Trophoblast cell (in vitro differentiated cells and primary cell): Measurements from ENCODE around the gene MAP7D2.

Source experiments
- DNase-seq, 2 donors: peaks; one replicate each; pipeline ENCODE4 v3.0.0-alpha.2; 2016
- H2AFZ ChIP-seq: 2 replicates; pipeline ENCODE4 v1.6.1; 2013; ENCODE audit warnings: low read length, moderate library complexity, mild to moderate bottlenecking; ENCODE audit not compliant: insufficient read depth, poor library complexity
- H2AK5ac ChIP-seq: 2 replicates; pipeline ENCODE4 v1.6.1; 2013; ENCODE audit warnings: mild to moderate bottlenecking, low read length
- H2BK120ac ChIP-seq: 2 replicates; pipeline ENCODE4 v1.6.1; 2013; ENCODE audit warnings: low read length, mild to moderate bottlenecking, moderate library complexity; ENCODE audit not compliant: insufficient read depth, poor library complexity
- H2BK12ac ChIP-seq: 2 replicates; pipeline ENCODE4 v1.6.1; 2013; ENCODE audit warnings: mild to moderate bottlenecking, low read length, moderate library complexity
- H2BK5ac ChIP-seq: 2 replicates; pipeline ENCODE4 v1.6.1; 2013; ENCODE audit warnings: low read length, low read depth, moderate library complexity, mild to moderate bottlenecking; ENCODE audit not compliant: poor library complexity
- H3K14ac ChIP-seq: 2 replicates; pipeline ENCODE4 v1.6.1; 2013; ENCODE audit warnings: mild to moderate bottlenecking, low read length
- H3K18ac ChIP-seq: 2 replicates; pipeline ENCODE4 v1.6.1; 2013; ENCODE audit warnings: mild to moderate bottlenecking, low read length
- H3K23ac ChIP-seq: 2 replicates; pipeline ENCODE4 v1.6.1; 2013; ENCODE audit warnings: low read length
- H3K27ac ChIP-seq: 2 replicates; pipeline ENCODE4 v1.5.1; 2013; ENCODE audit warnings: low read depth, mild to moderate bottlenecking, inconsistent platforms, low read length, moderate library complexity
- H3K27me3 ChIP-seq: 2 replicates; pipeline ENCODE4 v1.6.1; 2013; ENCODE audit warnings: inconsistent platforms, mild to moderate bottlenecking, low read length, moderate library complexity; ENCODE audit not compliant: insufficient read depth
- H3K36me3 ChIP-seq, 2 experiments: 1 replicate in 1 of 2; 2 replicates in 1 of 2; pipeline ENCODE4 v1.6.1; 2013; ENCODE audit warnings: low read length in 2 of 2, mild to moderate bottlenecking in 2 of 2, moderate library complexity in 1 of 2; ENCODE audit not compliant: insufficient read depth in 2 of 2, control insufficient read depth in 1 of 2
- H3K4ac ChIP-seq: 2 replicates; pipeline ENCODE4 v1.6.1; 2013; ENCODE audit warnings: low read depth, mild to moderate bottlenecking, low read length, moderate library complexity
- H3K4me1 ChIP-seq, 2 experiments: 1 replicate in 1 of 2; 2 replicates in 1 of 2; pipeline ENCODE4 v1.6.1; 2013; ENCODE audit warnings: low read length in 2 of 2, mild to moderate bottlenecking in 2 of 2, moderate library complexity in 1 of 2; ENCODE audit not compliant: insufficient read depth in 2 of 2, control insufficient read depth in 1 of 2
- H3K4me2 ChIP-seq: 2 replicates; pipeline ENCODE4 v1.6.1; 2013; ENCODE audit warnings: inconsistent platforms, mild to moderate bottlenecking, low read length, moderate library complexity
- H3K4me3 ChIP-seq: 2 replicates; pipeline ENCODE4 v1.5.1; 2013; ENCODE audit warnings: mild to moderate bottlenecking, low read depth, low read length, inconsistent platforms
- H3K79me1 ChIP-seq: one replicate; pipeline ENCODE4 v1.6.1; 2013; ENCODE audit warnings: low read length
- H3K79me2 ChIP-seq: 2 replicates; pipeline ENCODE4 v1.6.1; 2013; ENCODE audit warnings: low read length, mild to moderate bottlenecking; ENCODE audit not compliant: control insufficient read depth, insufficient read depth, poor library complexity
- H3K9ac ChIP-seq: 2 replicates; pipeline ENCODE4 v1.6.1; 2013; ENCODE audit warnings: mild to moderate bottlenecking, low read length
- H3K9me3 ChIP-seq: 2 replicates; pipeline ENCODE4 v1.6.1; 2013; ENCODE audit warnings: low read depth, mild to moderate bottlenecking, control low read depth, inconsistent platforms, low read length; ENCODE audit not compliant: insufficient read depth
- H4K12ac ChIP-seq: 2 replicates; pipeline ENCODE4 v1.6.1; 2013; ENCODE audit warnings: low read depth, mild to moderate bottlenecking, low read length, moderate library complexity
- H4K8ac ChIP-seq: 2 replicates; pipeline ENCODE4 v1.6.1; 2013; ENCODE audit warnings: low read depth, mild to moderate bottlenecking, low read length, moderate library complexity
- H4K91ac ChIP-seq: one replicate; pipeline ENCODE4 v1.6.1; 2013; ENCODE audit warnings: low read depth, mild to moderate bottlenecking, low read length, moderate library complexity
- WGBS: extraction: QIAGEN DNeasy Blood & Tissue Kit; methylation state at CpG from one replicate; pipeline ENCODE4 v1.1.7; 2013; ENCODE audit warnings: missing lambda C conversion rate; ENCODE audit not compliant: insufficient read length, insufficient coverage; ENCODE audit errors: extremely low coverage; 5-methylcytosine and 5-hydroxymethylcytosine counted together

MAP7D2 gene

DNA sequence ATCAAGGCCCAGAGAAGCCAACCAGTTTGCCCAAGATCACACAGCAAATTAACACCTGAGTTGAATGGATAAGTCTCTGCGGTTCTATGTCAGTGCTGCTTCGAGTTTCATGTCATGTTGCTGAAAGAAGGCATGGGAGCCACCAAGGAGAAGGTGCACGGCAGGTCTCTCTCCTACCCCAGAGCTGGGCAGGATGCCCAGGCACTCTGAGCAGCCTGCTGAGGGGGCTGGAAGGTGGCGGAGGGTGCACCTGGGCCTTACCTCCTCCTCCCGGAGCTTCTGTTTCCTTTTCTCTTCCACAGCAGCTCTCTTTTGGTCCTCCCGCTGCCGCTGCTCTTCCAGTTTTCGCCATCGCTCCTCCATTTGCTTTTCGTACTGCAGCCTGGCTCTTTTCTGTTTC, 53.6 kb downstream of the MAP7D2 start:
- Histone ChIP-seq H3K79me2 (no peaks in the 10 kb centered on the region), H3K9ac (no peak overlapping the region), H2AFZ (no peak overlapping the region), H3K27ac (no peak overlapping the region), H4K91ac (no peak overlapping the region), H3K9me3 (no peaks in the 10 kb centered on the region), H3K14ac (no peak overlapping the region), H3K27me3 (no peaks in the 10 kb centered on the region), H3K18ac (no peak overlapping the region), H4K8ac (no peak overlapping the region), H2BK12ac (no peak overlapping the region), H3K4me1 (peaks cover 3 to 4% of the 10 kb centered on the region in 2 experiments), H3K4me3 (no peak overlapping the region), H3K36me3 (no peaks in the 10 kb centered on the region), H3K4ac (no peak overlapping the region), H4K12ac (no peak overlapping the region), H2BK120ac (no peak overlapping the region), H3K4me2 (no peak overlapping the region), H2BK5ac (no peak overlapping the region), H2AK5ac (no peak overlapping the region), H3K79me1 (no peaks in the 10 kb centered on the region), H3K23ac (no peak overlapping the region)
- no peak for DNase-seq
- no CpG with 5 or more reads among the region's 10 CpGs for WGBS

DNA sequence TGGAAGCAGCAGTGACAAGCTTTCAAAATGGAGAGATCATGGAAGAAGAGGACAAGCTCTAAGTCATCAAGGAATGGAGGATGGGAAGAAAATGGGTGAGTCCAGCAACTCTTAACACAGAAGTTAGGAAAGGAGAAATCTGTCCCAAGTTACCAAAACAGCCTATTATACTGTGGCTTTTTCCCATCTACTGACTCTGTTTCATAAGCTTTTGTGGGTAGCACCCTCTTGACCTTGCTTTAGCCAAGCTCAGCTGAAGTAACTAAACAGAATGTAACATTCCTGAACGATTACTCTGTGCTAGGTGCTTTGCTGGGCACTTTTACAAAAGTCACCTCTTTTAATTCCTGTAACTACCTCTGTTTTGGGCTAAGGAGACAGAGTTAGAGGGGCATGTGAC, 54.9 kb downstream of the MAP7D2 start:
- no peaks in the 10 kb centered on the region for H3K9me3 ChIP-seq
- H2AK5ac ChIP-seq, result no peak overlapping the region
- no peak overlapping the region for H3K9ac ChIP-seq
- no peak overlapping the region for H4K12ac ChIP-seq
- no peak overlapping the region for H3K4me2 ChIP-seq
- H4K8ac ChIP-seq, result no peak overlapping the region
- no peaks in the 10 kb centered on the region for H3K36me3 ChIP-seq
- H3K18ac ChIP-seq, result no peak overlapping the region
- no peaks in the 10 kb centered on the region for H3K27me3 ChIP-seq
- H3K27ac ChIP-seq, result no peak overlapping the region
- H2BK12ac ChIP-seq, result no peak overlapping the region
- no peak overlapping the region for H3K14ac ChIP-seq
- H4K91ac ChIP-seq, result no peak overlapping the region
- DNase-seq, result no peak
- no peaks in the 10 kb centered on the region for H3K79me1 ChIP-seq
- no peak overlapping the region for H2BK5ac ChIP-seq
- no peak overlapping the region for H2AFZ ChIP-seq
- H3K4ac ChIP-seq, result no peak overlapping the region
- peaks cover 0 to 3% of the 10 kb centered on the region in 2 experiments for H3K4me1 ChIP-seq
- H3K79me2 ChIP-seq, result no peaks in the 10 kb centered on the region
- H2BK120ac ChIP-seq, result no peak overlapping the region
- WGBS, result no CpG with 5 or more reads among the region's 1 CpG
- no peak overlapping the region for H3K4me3 ChIP-seq
- no peak overlapping the region for H3K23ac ChIP-seq

DNA sequence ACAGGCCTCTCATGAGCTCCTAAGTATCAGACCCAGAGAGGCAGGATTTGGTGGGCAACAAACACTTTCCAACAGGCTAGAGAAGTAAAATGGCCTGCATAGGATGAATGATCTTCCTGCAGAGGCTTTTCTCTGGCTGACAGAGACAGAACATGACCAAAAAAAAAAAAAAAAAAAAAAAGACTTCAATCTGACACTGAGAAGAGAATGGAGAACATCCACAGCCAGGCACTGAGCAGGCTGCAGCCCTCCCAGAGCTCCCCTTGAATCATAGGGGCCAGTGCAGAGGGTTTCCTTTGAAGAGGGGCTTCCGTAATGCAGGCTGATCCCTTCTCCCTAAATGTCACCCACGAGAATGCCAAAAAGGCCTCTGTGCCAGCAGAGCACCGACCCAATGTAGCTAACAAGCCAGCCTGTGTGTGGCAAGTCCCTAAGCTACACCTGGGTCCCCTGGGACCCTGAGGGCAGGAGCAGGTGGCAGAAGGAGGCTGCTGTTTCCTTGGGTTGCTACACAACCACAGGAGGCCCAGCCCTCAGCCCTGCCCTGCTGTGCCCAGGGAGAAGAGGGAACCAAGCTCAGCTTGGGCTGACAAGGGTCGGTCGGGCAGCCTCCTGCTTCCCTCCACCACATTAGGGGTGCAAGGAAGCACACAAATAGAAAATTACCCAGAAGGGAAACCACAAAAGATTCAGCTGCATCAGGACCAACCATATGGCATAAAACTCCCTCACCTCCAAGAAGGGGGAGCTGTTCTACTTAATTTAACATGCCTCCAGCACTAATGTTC, 55.6 kb downstream of the MAP7D2 start:
- Histone ChIP-seq H3K23ac (no peak overlapping the region), H3K9ac (no peak overlapping the region), H2AFZ (no peak overlapping the region), H2BK120ac (no peak overlapping the region), H3K4ac (no peak overlapping the region), H4K91ac (no peak overlapping the region), H3K27ac (no peak overlapping the region), H2AK5ac (no peak overlapping the region), H2BK12ac (no peak overlapping the region), H3K14ac (no peak overlapping the region), H2BK5ac (no peak overlapping the region), H3K36me3 (no peaks in the 10 kb centered on the region), H3K9me3 (no peaks in the 10 kb centered on the region), H3K79me1 (no peaks in the 10 kb centered on the region), H4K8ac (no peak overlapping the region), H3K4me2 (no peak overlapping the region), H3K27me3 (no peaks in the 10 kb centered on the region), H3K18ac (no peak overlapping the region), H3K4me3 (no peak overlapping the region), H4K12ac (no peak overlapping the region), H3K4me1 (peaks cover 0 to 3% of the 10 kb centered on the region in 2 experiments), H3K79me2 (no peaks in the 10 kb centered on the region)
- DNase-seq, result no peak
- no CpG with 5 or more reads among the region's 5 CpGs for WGBS

DNA sequence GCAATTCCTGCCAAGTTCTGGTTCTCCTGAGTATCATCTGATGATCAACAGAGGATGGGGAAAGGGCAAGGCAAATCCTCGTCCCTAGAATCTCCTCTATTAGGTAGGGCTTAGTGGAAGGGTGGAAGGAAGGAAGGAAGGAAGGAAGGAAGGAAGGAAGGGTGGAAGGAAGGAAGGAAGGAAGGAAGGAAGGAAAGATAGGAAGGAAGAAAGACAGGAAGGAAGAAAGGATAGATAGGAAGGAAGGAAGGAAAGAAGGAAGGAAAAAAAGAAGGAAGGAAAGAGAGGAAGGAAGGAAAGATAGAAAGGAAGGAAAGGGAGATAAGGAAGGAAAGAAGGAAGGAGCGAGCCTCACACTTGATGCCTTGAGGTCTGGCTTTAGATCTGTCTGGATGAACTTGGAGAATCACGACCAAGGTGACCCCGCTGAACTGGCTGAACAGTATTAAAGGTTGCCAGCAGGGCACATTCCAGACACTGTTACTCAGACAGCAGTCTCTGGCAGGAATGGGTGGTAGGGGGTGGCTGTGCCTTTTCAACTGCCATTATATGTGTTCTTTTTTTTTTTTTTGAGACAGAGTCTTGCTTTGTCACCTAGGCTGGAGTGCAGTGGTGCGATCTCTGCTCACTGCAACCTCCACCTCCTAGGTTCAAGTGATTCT, 57.1 kb downstream of the MAP7D2 start:
- no CpG with 5 or more reads among the region's 5 CpGs for WGBS
- no peak overlapping the region for H3K4me2 ChIP-seq

More for the DNA sequence above, 57.1 kb downstream of the MAP7D2 start:
- Histone ChIP-seq H3K4me3 (no peak overlapping the region), H3K27ac (no peak overlapping the region), H3K79me2 (no peaks in the 10 kb centered on the region), H4K8ac (no peak overlapping the region), H3K18ac (no peak overlapping the region), H3K9ac (no peak overlapping the region), H4K91ac (no peak overlapping the region), H2BK12ac (no peak overlapping the region), H3K14ac (no peak overlapping the region), H3K79me1 (no peaks in the 10 kb centered on the region), H2BK5ac (no peak overlapping the region), H3K4me1 (peaks cover 0 to 3% of the 10 kb centered on the region in 2 experiments), H3K9me3 (no peaks in the 10 kb centered on the region), H2AK5ac (no peak overlapping the region), H3K4ac (no peak overlapping the region), H2BK120ac (no peak overlapping the region), H3K36me3 (no peaks in the 10 kb centered on the region), H4K12ac (no peak overlapping the region), H3K27me3 (no peaks in the 10 kb centered on the region), H3K23ac (no peak overlapping the region), H2AFZ (no peak overlapping the region)
- no peak for DNase-seq
